HL-60 (cell line): Measurements from ENCODE around the gene PPIE.
A peak's percentile ranks its signal among the peaks of the same experiment; 100 is the strongest.

ENCODE experiments used
- DNase-seq, 2 experiments: peaks; one replicate each; pipeline ENCODE4 v3.0.0-alpha.2; 2010 to 2020; ENCODE audit warnings: low read depth in 1 of 2, low spot score in 1 of 2
- H3K27ac ChIP-seq: fragments of 250-450 bp; sonication (Bioruptor Pico); replicated peaks from 2 replicates; pipeline ENCODE4 v1.5.1; 2020; ENCODE audit warnings: mild to moderate bottlenecking, moderate library complexity
- H3K27me3 ChIP-seq: fragments of 250-450 bp; sonication (Bioruptor Pico); 2 replicates; pipeline ENCODE4 v1.5.1; 2021; ENCODE audit warnings: mild to moderate bottlenecking, moderate library complexity; ENCODE audit not compliant: insufficient read depth, poor library complexity, severe bottlenecking
- H3K4me3 ChIP-seq: replicated peaks from 2 replicates; pipeline ENCODE4 v1.5.1; 2011; ENCODE audit warnings: mild to moderate bottlenecking, control low read depth, low read length; ENCODE audit not compliant: insufficient read depth
- CTCF ChIP-seq: IDR thresholded peaks from one replicate; pipeline ENCODE4 v1.5.1; 2011; ENCODE audit warnings: low read length, control low read depth, inconsistent platforms; ENCODE audit not compliant: insufficient read depth
- GABPA ChIP-seq: IDR thresholded peaks from 2 replicates; pipeline ENCODE4 v1.6.1; 2012; ENCODE audit warnings: low read depth
- POLR2AphosphoS5 ChIP-seq: IDR thresholded peaks from 2 replicates; pipeline ENCODE4 v1.6.1; 2012; ENCODE audit warnings: low read depth
- REST ChIP-seq: IDR thresholded peaks from 2 replicates; pipeline ENCODE4 v1.6.1; 2012; ENCODE audit warnings: low read depth; ENCODE audit not compliant: insufficient replicate concordance
- SPI1 ChIP-seq: IDR thresholded peaks from 2 replicates; pipeline ENCODE4 v1.6.1; 2012; ENCODE audit warnings: low read depth, mild to moderate bottlenecking, borderline replicate concordance

PPIE gene

GRCh38 chr1:39713557-39713956, 25.1 kb upstream of the PPIE start:
- Histone ChIP-seq H3K4me3 (no peak overlapping the region), H3K27ac (no peak overlapping the region), H3K27me3 (peaks cover 18% of the 10 kb centered on the region)
- TF ChIP-seq POLR2AphosphoS5 (no peak), SPI1 (no peak), GABPA (no peak), CTCF (no peak), REST (no peak)
- DNase-seq = no peak

- no peak for TF ChIP-seq CTCF
- H3K27ac ChIP-seq = no peak overlapping the region
- DNase-seq = no peak
- no peak overlapping the region for H3K4me3 ChIP-seq
- peaks cover 23% of the 10 kb centered on the region for H3K27me3 ChIP-seq
Measured at GRCh38 chr1:39717809-39718208, 20.9 kb upstream of the PPIE start.

- no peak overlapping the region for H3K4me3 ChIP-seq
- peaks cover 34% of the 10 kb centered on the region for H3K27me3 ChIP-seq
- no peak for TF ChIP-seq POLR2AphosphoS5
- TF ChIP-seq REST = no peak
- TF ChIP-seq GABPA = no peak
- TF ChIP-seq SPI1 = no peak
- TF ChIP-seq CTCF = no peak
- no peak overlapping the region for H3K27ac ChIP-seq
- DNase-seq = peak in 1 of 2 experiments; percentile 13
Measured at GRCh38 chr1:39720094-39720999, 18.3 kb upstream of the PPIE start.

- TF ChIP-seq REST (no peak), GABPA (no peak), POLR2AphosphoS5 (no peak)
- Histone ChIP-seq H3K27ac (no peak overlapping the region), H3K4me3 (no peak overlapping the region), H3K27me3 (peaks cover 39% of the 10 kb centered on the region)
- no peak for DNase-seq
Measured at GRCh38 chr1:39721664-39722063, 17.0 kb upstream of the PPIE start.
